ENCODE measurements around the gene CDCP2.

CDCP2 gene

GRCh38 chr1:54120018-54120697 is 32.6 kb downstream of the CDCP2 start:
- Histone ChIP-seq H3K9ac (ENCODE audit: low read length) (no peak overlapping the region), H3K4me3 (ENCODE audit: low read depth, low read length, poor library complexity, severe bottlenecking) (no peak overlapping the region), H3K79me2 (ENCODE audit: insufficient read depth, low read length) (no peaks in the 10 kb centered on the region), H3F3A (ENCODE audit: insufficient read depth, low read length) (no peaks in the 10 kb centered on the region), H2AFZ (ENCODE audit: low read length) (no peak overlapping the region), H3K27ac (ENCODE audit: low read depth, low read length, poor library complexity, severe bottlenecking) (no peak overlapping the region), H3K4me1 (ENCODE audit: insufficient read depth, low read length, severe bottlenecking) (peaks cover 20% of the 10 kb centered on the region), H3K4me2 (ENCODE audit: low read length) (no peak overlapping the region), H3K9me2 (ENCODE audit: low read depth, low read length) (no peaks in the 10 kb centered on the region), H3K27me3 (ENCODE audit: insufficient read depth, low read length) (peaks cover 10% of the 10 kb centered on the region), H3K36me3 (ENCODE audit: insufficient read depth, low read length) (no peaks in the 10 kb centered on the region), H4K20me1 (ENCODE audit: insufficient read depth, low read length) (no peaks in the 10 kb centered on the region), H3K9me3 (ENCODE audit: low read length) (no peaks in the 10 kb centered on the region)
- TF ChIP-seq EZH2 (IDR thresholded peaks at IDR 0.05; ENCODE audit: borderline replicate concordance, low read length) = no peak
- TF ChIP-seq, protein P1, sequence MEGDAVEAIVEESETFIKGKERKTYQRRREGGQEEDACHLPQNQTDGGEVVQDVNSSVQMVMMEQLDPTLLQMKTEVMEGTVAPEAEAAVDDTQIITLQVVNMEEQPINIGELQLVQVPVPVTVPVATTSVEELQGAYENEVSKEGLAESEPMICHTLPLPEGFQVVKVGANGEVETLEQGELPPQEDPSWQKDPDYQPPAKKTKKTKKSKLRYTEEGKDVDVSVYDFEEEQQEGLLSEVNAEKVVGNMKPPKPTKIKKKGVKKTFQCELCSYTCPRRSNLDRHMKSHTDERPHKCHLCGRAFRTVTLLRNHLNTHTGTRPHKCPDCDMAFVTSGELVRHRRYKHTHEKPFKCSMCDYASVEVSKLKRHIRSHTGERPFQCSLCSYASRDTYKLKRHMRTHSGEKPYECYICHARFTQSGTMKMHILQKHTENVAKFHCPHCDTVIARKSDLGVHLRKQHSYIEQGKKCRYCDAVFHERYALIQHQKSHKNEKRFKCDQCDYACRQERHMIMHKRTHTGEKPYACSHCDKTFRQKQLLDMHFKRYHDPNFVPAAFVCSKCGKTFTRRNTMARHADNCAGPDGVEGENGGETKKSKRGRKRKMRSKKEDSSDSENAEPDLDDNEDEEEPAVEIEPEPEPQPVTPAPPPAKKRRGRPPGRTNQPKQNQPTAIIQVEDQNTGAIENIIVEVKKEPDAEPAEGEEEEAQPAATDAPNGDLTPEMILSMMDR (IDR thresholded peaks at IDR 0.05; ENCODE audit: low read length) = no peak

- Histone ChIP-seq H3K27me3 (ENCODE audit: insufficient read depth, low read length) (peaks cover 10% of the 10 kb centered on the region), H3K9me3 (ENCODE audit: low read length) (no peaks in the 10 kb centered on the region), H3K9me2 (ENCODE audit: low read depth, low read length) (no peaks in the 10 kb centered on the region), H3K4me2 (ENCODE audit: low read length) (no peak overlapping the region), H2AFZ (ENCODE audit: low read length) (no peak overlapping the region), H3K36me3 (ENCODE audit: insufficient read depth, low read length) (no peaks in the 10 kb centered on the region), H3K9ac (ENCODE audit: low read length) (no peak overlapping the region), H3F3A (ENCODE audit: insufficient read depth, low read length) (no peaks in the 10 kb centered on the region), H3K79me2 (ENCODE audit: insufficient read depth, low read length) (no peaks in the 10 kb centered on the region), H3K27ac (ENCODE audit: low read depth, low read length, poor library complexity, severe bottlenecking) (no peak overlapping the region), H3K4me1 (ENCODE audit: insufficient read depth, low read length, severe bottlenecking) (peaks cover 6% of the 10 kb centered on the region), H3K4me3 (ENCODE audit: low read depth, low read length, poor library complexity, severe bottlenecking) (no peak overlapping the region), H4K20me1 (ENCODE audit: insufficient read depth, low read length) (no peaks in the 10 kb centered on the region)
- no peak for TF ChIP-seq EZH2 (IDR thresholded peaks at IDR 0.05; ENCODE audit: borderline replicate concordance, low read length)
- TF ChIP-seq, protein P1 (IDR thresholded peaks at IDR 0.05; ENCODE audit: low read length) = no peak
Observed at GRCh38 chr1:54118704-54119103, 34.1 kb downstream of the CDCP2 start.

DNA sequence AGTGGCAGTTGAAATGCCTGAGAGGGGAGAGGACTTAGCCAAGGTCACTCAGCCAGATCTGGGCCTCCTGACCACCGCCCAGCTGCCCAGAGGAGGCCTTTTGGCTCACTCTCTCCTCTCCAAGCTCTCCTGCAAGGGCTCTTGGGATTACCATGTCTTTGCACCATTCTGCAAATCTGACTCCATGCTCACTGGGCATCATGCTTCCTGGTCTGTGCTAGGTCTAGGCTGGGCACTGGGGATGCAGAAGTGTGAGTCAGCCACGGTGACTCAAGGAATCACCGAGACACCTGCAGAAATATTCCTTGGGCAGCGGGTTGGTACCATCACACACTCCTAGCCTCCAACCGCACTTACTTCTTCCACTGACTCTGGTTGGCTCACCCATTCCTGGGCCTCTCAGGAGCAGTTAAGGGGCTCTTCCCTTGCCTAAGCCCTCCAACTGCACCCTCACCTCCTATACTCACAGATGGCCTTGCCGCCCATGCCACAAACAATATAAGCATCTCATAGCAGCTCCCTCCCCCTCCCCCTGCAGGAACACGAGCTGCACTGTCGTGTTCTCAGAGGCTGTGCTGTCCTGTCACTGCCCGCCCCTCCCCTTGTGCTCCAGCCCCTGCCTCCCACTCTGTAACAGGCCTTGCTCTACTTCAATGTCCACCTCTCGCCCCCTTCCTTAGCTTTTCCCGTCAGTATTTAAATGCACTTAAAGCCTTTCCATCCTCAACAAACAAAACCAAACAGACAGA is 34.8 kb downstream of the CDCP2 start:
- Histone ChIP-seq H3K9me3 (ENCODE audit: low read length) (no peaks in the 10 kb centered on the region), H3K79me2 (ENCODE audit: insufficient read depth, low read length) (no peaks in the 10 kb centered on the region), H3K27ac (ENCODE audit: low read depth, low read length, poor library complexity, severe bottlenecking) (no peak overlapping the region), H3K4me3 (ENCODE audit: low read depth, low read length, poor library complexity, severe bottlenecking) (no peak overlapping the region), H3K4me2 (ENCODE audit: low read length) (no peak overlapping the region), H2AFZ (ENCODE audit: low read length) (no peak overlapping the region), H3K4me1 (ENCODE audit: insufficient read depth, low read length, severe bottlenecking) (peaks cover 3% of the 10 kb centered on the region), H3K36me3 (ENCODE audit: insufficient read depth, low read length) (no peaks in the 10 kb centered on the region), H4K20me1 (ENCODE audit: insufficient read depth, low read length) (no peaks in the 10 kb centered on the region), H3K9ac (ENCODE audit: low read length) (no peak overlapping the region), H3K27me3 (ENCODE audit: insufficient read depth, low read length) (peaks cover 10% of the 10 kb centered on the region), H3F3A (ENCODE audit: insufficient read depth, low read length) (no peaks in the 10 kb centered on the region), H3K9me2 (ENCODE audit: low read depth, low read length) (no peaks in the 10 kb centered on the region)
- TF ChIP-seq EZH2 (IDR thresholded peaks at IDR 0.05; ENCODE audit: borderline replicate concordance, low read length) = no peak
- TF ChIP-seq, protein P1 (IDR thresholded peaks at IDR 0.05; ENCODE audit: low read length) = no peak
